GM21423 (cell line): ENCODE results near the gene APBA1.

ENCODE experiments used
- ATAC-seq: cut with Tn5 transposase; IDR thresholded peaks from one replicate; pipeline ENCODE4 v1.9.1; 2021; ENCODE audit warnings: mild to moderate bottlenecking, moderate library complexity; ENCODE audit not compliant: unreplicated experiment

APBA1 gene

GRCh38 chr9:69671879-69672595 is at the start of gene APBA1:
Gene APBA1, minus strand, starts transcription at chr9:69672371.
- peak; percentile 38 for ATAC-seq

GRCh38 chr9:69719983-69720382 is 47.8 kb upstream of the APBA1 start:
- ATAC-seq: no peak

- ATAC-seq: no peak
These were observed 47.2 kb upstream of the APBA1 start for GRCh38 chr9:69719367-69719766.

GRCh38 chr9:69718218-69718617 is 46.0 kb upstream of the APBA1 start:
- no peak for ATAC-seq

- ATAC-seq: no peak
These were observed 43.7 kb upstream of the APBA1 start for GRCh38 chr9:69715825-69716224.

- ATAC-seq: no peak
These were observed 42.9 kb upstream of the APBA1 start for GRCh38 chr9:69715096-69715495.

- no peak for ATAC-seq
These were observed 25.3 kb upstream of the APBA1 start for GRCh38 chr9:69697475-69697874.

- no peak for ATAC-seq
These were observed 24.6 kb upstream of the APBA1 start for GRCh38 chr9:69696802-69697201.

GRCh38 chr9:69689991-69690538 is 17.9 kb upstream of the APBA1 start:
- ATAC-seq: no peak

- no peak for ATAC-seq
These were observed 11.8 kb upstream of the APBA1 start for GRCh38 chr9:69683927-69684326.

- ATAC-seq: no peak
These were observed 6.8 kb upstream of the APBA1 start for GRCh38 chr9:69678843-69679538.

- no peak for ATAC-seq
These were observed 5.8 kb upstream of the APBA1 start for GRCh38 chr9:69677931-69678330.

- ATAC-seq: no peak
These were observed 3.4 kb upstream of the APBA1 start for GRCh38 chr9:69675563-69675962.

GRCh38 chr9:69674716-69675438 is 2.7 kb upstream of the APBA1 start:
- ATAC-seq: no peak

- no peak for ATAC-seq
These were observed 2.0 kb upstream of the APBA1 start for GRCh38 chr9:69674112-69674685.

- ATAC-seq: no peak
These were observed 1.1 kb upstream of the APBA1 start for GRCh38 chr9:69673311-69673640.

- ATAC-seq: peak; percentile 94
These were observed 582 bp upstream of the APBA1 start for GRCh38 chr9:69672596-69673310.

- ATAC-seq: no peak
These were observed 776 bp downstream of the APBA1 start for GRCh38 chr9:69671311-69671878.

GRCh38 chr9:69667306-69667705 is 4.9 kb downstream of the APBA1 start:
- ATAC-seq: no peak

- ATAC-seq: no peak
These were observed 11.9 kb downstream of the APBA1 start for GRCh38 chr9:69660304-69660703.
